Hepatocyte (in vitro differentiated cells): ENCODE measurements around the gene TNIP3.

Experiments
- CTCF ChIP-seq: fragments of 200-600 bp; sonication (generic); IDR thresholded peaks from 2 replicates; pipeline ENCODE4 v1.5.1; 2016; ENCODE audit warnings: antibody characterized with exemption, mild to moderate bottlenecking; ENCODE audit not compliant: poor library complexity
- EZH2 ChIP-seq: fragments of 200-600 bp; sonication (generic); IDR thresholded peaks from 2 replicates; pipeline ENCODE4 v1.6.1; 2016; ENCODE audit warnings: antibody characterized with exemption, mild to moderate bottlenecking, borderline replicate concordance

- TF ChIP-seq CTCF, result no peak
- no peak for TF ChIP-seq EZH2
Measured at GRCh38 chr4:121165206-121165605, 1.1 kb upstream of the TNIP3 start.
